Naive B cell (primary cell): Measurements from ENCODE around the gene SMOC2. TPM values are rescaled to one million over a fixed set of nuclear protein-coding genes. Genes with fewer than 3 reads are reported as not detected.

Experiments used
- ATAC-seq, 2 donors: fragments of 150-1000 bp; cut with Tn5 transposase; 2 replicates each; pipeline ENCODE4 v1.10.0; 2021; ENCODE audit warnings: low read depth in 2 of 2, mild to moderate bottlenecking in 2 of 2, moderate library complexity in 2 of 2
- DNase-seq: peaks from one replicate; pipeline ENCODE4 v3.0.0; 2022
- H3K27ac Mint-ChIP-seq, 6 donors: one replicate each; pipeline ENCODE4 v1.8.0; 2020 to 2022; ENCODE audit warnings: mild to moderate bottlenecking in 6 of 6, mixed read lengths in 6 of 6, moderate library complexity in 5 of 6, inconsistent platforms in 2 of 6
- H3K27me3 Mint-ChIP-seq, 3 donors: one replicate each; pipeline ENCODE4 v1.8.0; 2021 to 2022; ENCODE audit warnings: mixed read lengths in 3 of 3, mild to moderate bottlenecking in 1 of 3
- H3K36me3 Mint-ChIP-seq, 2 donors: one replicate each; pipeline ENCODE4 v1.8.0; 2020 to 2022; ENCODE audit warnings: mixed read lengths in 2 of 2, inconsistent platforms in 1 of 2, mild to moderate bottlenecking in 1 of 2
- H3K4me1 Mint-ChIP-seq, 3 donors: one replicate each; pipeline ENCODE4 v1.8.0; 2020 to 2022; ENCODE audit warnings: mixed read lengths in 3 of 3, inconsistent platforms in 1 of 3, mild to moderate bottlenecking in 1 of 3, moderate library complexity in 1 of 3
- H3K4me3 Mint-ChIP-seq, 8 donors: one replicate each; pipeline ENCODE4 v1.8.0; 2020 to 2022; ENCODE audit warnings: mild to moderate bottlenecking in 8 of 8, mixed read lengths in 8 of 8, moderate library complexity in 8 of 8, inconsistent platforms in 2 of 8
- H3K9me3 Mint-ChIP-seq, 7 donors: one replicate each; pipeline ENCODE4 v1.8.0; 2020 to 2022; ENCODE audit warnings: mixed read lengths in 7 of 7, mild to moderate bottlenecking in 5 of 7, inconsistent platforms in 2 of 7, moderate library complexity in 1 of 7
- polyA plus RNA-seq, 6 donors: library from polyadenylated mRNA; unstranded; fragments of 300-500 nt; fragmentation: Illumina TruSeq; gene quantifications; one replicate each; pipeline ENCODE4 v1.2.3, GENCODE V29; 2021; ENCODE audit warnings: low read depth in 6 of 6

SMOC2 gene
- polyA plus RNA-seq, 6 donors from 2014 or later, result 0.12 to 0.34 (median 0.13) TPM; not detected in 2

- no peak overlapping the region for H3K4me3 Mint-ChIP-seq
- no peaks in the 10 kb centered on the region for H3K36me3 Mint-ChIP-seq
- no peak for ATAC-seq
- H3K27me3 Mint-ChIP-seq, result no peaks in the 10 kb centered on the region
- no peak for DNase-seq
- H3K27ac Mint-ChIP-seq, result no peak overlapping the region
- peaks cover 0 to 1% (median 0%) of the 10 kb centered on the region in 7 donors for H3K9me3 Mint-ChIP-seq
- no peaks in the 10 kb centered on the region for H3K4me1 Mint-ChIP-seq
Observed at GRCh38 chr6:168494726-168495125, 53.7 kb downstream of the SMOC2 start.

GRCh38 chr6:168495133-168495532 lies 54.1 kb downstream of the SMOC2 start:
- DNase-seq (no peak), ATAC-seq (no peak)
- Mint-ChIP-seq H3K9me3 (peaks cover 0 to 1% (median 0%) of the 10 kb centered on the region in 7 donors), H3K36me3 (no peaks in the 10 kb centered on the region), H3K27me3 (no peaks in the 10 kb centered on the region), H3K4me3 (no peak overlapping the region), H3K4me1 (no peaks in the 10 kb centered on the region), H3K27ac (no peak overlapping the region)

- Mint-ChIP-seq H3K4me1 (no peaks in the 10 kb centered on the region), H3K9me3 (peaks cover 0 to 2% (median 0%) of the 10 kb centered on the region in 7 donors), H3K36me3 (no peaks in the 10 kb centered on the region), H3K27me3 (no peaks in the 10 kb centered on the region), H3K4me3 (no peak overlapping the region), H3K27ac (no peak overlapping the region)
- DNase-seq (no peak), ATAC-seq (no peak)
Observed at GRCh38 chr6:168495636-168496035, 54.7 kb downstream of the SMOC2 start.

GRCh38 chr6:168496139-168496996 lies 55.4 kb downstream of the SMOC2 start:
- DNase-seq (no peak), ATAC-seq (no peak)
- no peak overlapping the region for H3K4me3 Mint-ChIP-seq
- H3K27ac Mint-ChIP-seq, result no peak overlapping the region
- H3K36me3 Mint-ChIP-seq, result no peaks in the 10 kb centered on the region
- H3K4me1 Mint-ChIP-seq, result no peaks in the 10 kb centered on the region
- no peaks in the 10 kb centered on the region for H3K27me3 Mint-ChIP-seq
- peaks cover 0 to 2% (median 0%) of the 10 kb centered on the region in 7 donors for H3K9me3 Mint-ChIP-seq

GRCh38 chr6:168496997-168497331 lies 56.0 kb downstream of the SMOC2 start:
- ATAC-seq (no peak), DNase-seq (no peak)
- Mint-ChIP-seq H3K9me3 (peaks cover 0 to 3% (median 1%) of the 10 kb centered on the region in 7 donors), H3K27ac (no peak overlapping the region), H3K4me1 (no peaks in the 10 kb centered on the region), H3K4me3 (no peak overlapping the region), H3K27me3 (peaks cover 0 to 3% (median 0%) of the 10 kb centered on the region in 3 donors), H3K36me3 (no peaks in the 10 kb centered on the region)

- no peak overlapping the region for H3K27ac Mint-ChIP-seq
- peaks cover 0 to 5% (median 1%) of the 10 kb centered on the region in 7 donors for H3K9me3 Mint-ChIP-seq
- DNase-seq (no peak), ATAC-seq (no peak)
- H3K4me1 Mint-ChIP-seq, result no peaks in the 10 kb centered on the region
- peaks cover 0 to 7% (median 0%) of the 10 kb centered on the region in 3 donors for H3K27me3 Mint-ChIP-seq
- no peaks in the 10 kb centered on the region for H3K36me3 Mint-ChIP-seq
- no peak overlapping the region for H3K4me3 Mint-ChIP-seq
Observed at GRCh38 chr6:168497381-168497780, 56.4 kb downstream of the SMOC2 start.

GRCh38 chr6:168498161-168498843 lies 57.3 kb downstream of the SMOC2 start:
- H3K36me3 Mint-ChIP-seq, result no peaks in the 10 kb centered on the region
- peaks cover 0 to 8% (median 0%) of the 10 kb centered on the region in 3 donors for H3K27me3 Mint-ChIP-seq
- H3K27ac Mint-ChIP-seq, result no peak overlapping the region
- DNase-seq, result no peak
- no peak overlapping the region for H3K4me3 Mint-ChIP-seq
- peaks cover 0 to 5% (median 1%) of the 10 kb centered on the region in 7 donors for H3K9me3 Mint-ChIP-seq
- ATAC-seq, result no peak
- H3K4me1 Mint-ChIP-seq, result no peaks in the 10 kb centered on the region

GRCh38 chr6:168499045-168499650 lies 58.2 kb downstream of the SMOC2 start:
- Mint-ChIP-seq H3K9me3 (peaks cover 0 to 5% (median 1%) of the 10 kb centered on the region in 7 donors), H3K27ac (no peak overlapping the region), H3K4me3 (no peak overlapping the region), H3K4me1 (no peaks in the 10 kb centered on the region), H3K36me3 (no peaks in the 10 kb centered on the region), H3K27me3 (peaks cover 0 to 8% (median 0%) of the 10 kb centered on the region in 3 donors)
- DNase-seq, result no peak
- no peak for ATAC-seq

- Mint-ChIP-seq H3K9me3 (peaks cover 0 to 5% (median 1%) of the 10 kb centered on the region in 7 donors), H3K4me1 (no peaks in the 10 kb centered on the region), H3K27ac (no peak overlapping the region), H3K27me3 (peaks cover 0 to 8% (median 0%) of the 10 kb centered on the region in 3 donors), H3K36me3 (no peaks in the 10 kb centered on the region), H3K4me3 (no peak overlapping the region)
- no peak for ATAC-seq
- DNase-seq, result no peak
Observed at GRCh38 chr6:168500519-168500918, 59.5 kb downstream of the SMOC2 start.

GRCh38 chr6:168501561-168501960 lies 60.6 kb downstream of the SMOC2 start:
- Mint-ChIP-seq H3K4me1 (no peaks in the 10 kb centered on the region), H3K9me3 (peaks cover 0 to 5% (median 0%) of the 10 kb centered on the region in 7 donors), H3K36me3 (no peaks in the 10 kb centered on the region), H3K4me3 (no peak overlapping the region), H3K27me3 (peaks cover 0 to 8% (median 0%) of the 10 kb centered on the region in 3 donors), H3K27ac (no peak overlapping the region)
- ATAC-seq, result no peak
- no peak for DNase-seq

- H3K36me3 Mint-ChIP-seq, result no peaks in the 10 kb centered on the region
- H3K27me3 Mint-ChIP-seq, result peaks cover 0 to 8% (median 0%) of the 10 kb centered on the region in 3 donors
Observed at GRCh38 chr6:168504366-168504765, 63.4 kb downstream of the SMOC2 start.

GRCh38 chr6:168506460-168506859 lies 65.5 kb downstream of the SMOC2 start:
- peaks cover 0 to 8% (median 5%) of the 10 kb centered on the region in 3 donors for H3K27me3 Mint-ChIP-seq
- DNase-seq (no peak), ATAC-seq (no peak)
- H3K36me3 Mint-ChIP-seq, result no peaks in the 10 kb centered on the region
- H3K27ac Mint-ChIP-seq, result no peak overlapping the region
- H3K4me3 Mint-ChIP-seq, result no peak overlapping the region
- peaks cover 0 to 5% (median 0%) of the 10 kb centered on the region in 7 donors for H3K9me3 Mint-ChIP-seq
- no peaks in the 10 kb centered on the region for H3K4me1 Mint-ChIP-seq

More at GRCh38 chr6:168504366-168504765, 63.4 kb downstream of the SMOC2 start:
- H3K27ac Mint-ChIP-seq, result no peak overlapping the region
- DNase-seq, result no peak
- H3K9me3 Mint-ChIP-seq, result peaks cover 0 to 5% (median 0%) of the 10 kb centered on the region in 7 donors
- no peak overlapping the region for H3K4me3 Mint-ChIP-seq
- ATAC-seq, result no peak
- H3K4me1 Mint-ChIP-seq, result no peaks in the 10 kb centered on the region

- H3K9me3 Mint-ChIP-seq, result no peaks in the 10 kb centered on the region
- no peaks in the 10 kb centered on the region for H3K36me3 Mint-ChIP-seq
- no peak for ATAC-seq
- H3K4me1 Mint-ChIP-seq, result no peaks in the 10 kb centered on the region
- no peak overlapping the region for H3K4me3 Mint-ChIP-seq
- no peak for DNase-seq
- peaks cover 0 to 5% (median 2%) of the 10 kb centered on the region in 3 donors for H3K27me3 Mint-ChIP-seq
- no peak overlapping the region for H3K27ac Mint-ChIP-seq
Observed at GRCh38 chr6:168507297-168507696, 66.3 kb downstream of the SMOC2 start.
